A673 (cell line): ENCODE data around the gene FRMD4A. TPM values are rescaled to one million over a fixed set of nuclear protein-coding genes. Genes with fewer than 3 reads are reported as not detected.

Experiments used
- BruUV-seq: library from RNA; stranded (reverse); fragments of 400-500 nt; replicated peaks from 2 replicates; lab custom pipeline; 2021; lab: Mats Ljungman, UMichigan
- CTCF ChIA-PET: fragments of 300-600 bp; sonication (Branson Sonifier 250); formaldehyde crosslinking; loops from one replicate; lab custom pipeline; 2022; ENCODE audit warnings: antibody characterized with exemption; lab: Charles Lee
- POLR2A ChIA-PET: fragments of 300-600 bp; sonication (Branson Sonifier 250); formaldehyde crosslinking; loops from one replicate; lab custom pipeline; 2022; ENCODE audit warnings: antibody characterized with exemption; ENCODE audit not compliant: low non-redundant PET; lab: Charles Lee
- DNase-seq: peaks from one replicate; pipeline ENCODE4 v3.0.0-alpha.2; 2015; ENCODE audit warnings: low spot score
- H3K27ac ChIP-seq: fragments of 200-600 bp; sonication (generic); 2 replicates; pipeline ENCODE4 v1.5.1; 2016; ENCODE audit warnings: mixed run types, low read depth, mild to moderate bottlenecking, mixed read lengths, antibody characterized with exemption, low read length; ENCODE audit not compliant: poor library complexity, severe bottlenecking
- H3K27me3 ChIP-seq: fragments of 200-600 bp; sonication (generic); replicated peaks from 2 replicates; pipeline ENCODE4 v1.6.1; 2017; ENCODE audit warnings: mixed run types, low read depth, mild to moderate bottlenecking, mixed read lengths, antibody characterized with exemption, low read length; ENCODE audit not compliant: insufficient read depth, poor library complexity
- H3K36me3 ChIP-seq: fragments of 200-600 bp; sonication (generic); 2 replicates; pipeline ENCODE4 v1.6.1; 2016; ENCODE audit warnings: mixed run types, mild to moderate bottlenecking, mixed read lengths, antibody characterized with exemption, low read length; ENCODE audit not compliant: insufficient read depth, poor library complexity, severe bottlenecking
- H3K4me1 ChIP-seq: fragments of 200-600 bp; sonication (generic); 2 replicates; pipeline ENCODE4 v1.6.1; 2017; ENCODE audit warnings: mixed run types, mild to moderate bottlenecking, mixed read lengths, antibody characterized with exemption, low read length; ENCODE audit not compliant: insufficient read depth, poor library complexity, severe bottlenecking
- H3K4me3 ChIP-seq: fragments of 200-600 bp; sonication (generic); 2 replicates; pipeline ENCODE4 v1.5.1; 2016; ENCODE audit warnings: low read depth, mixed run types, mild to moderate bottlenecking, mixed read lengths, low read length; ENCODE audit not compliant: poor library complexity, severe bottlenecking
- H3K9me3 ChIP-seq: fragments of 200-600 bp; sonication (generic); 2 replicates; pipeline ENCODE4 v1.6.1; 2016; ENCODE audit warnings: mixed run types, low read depth, mild to moderate bottlenecking, mixed read lengths, antibody characterized with exemption, low read length; ENCODE audit not compliant: poor library complexity, severe bottlenecking
- CTCF ChIP-seq: fragments of 300-800, 200-600 bp; sonication (generic); conservative IDR thresholded peaks from 2 replicates; pipeline ENCODE4 v1.5.1; 2017; ENCODE audit warnings: low read depth, mild to moderate bottlenecking, antibody characterized with exemption, low read length, moderate library complexity, mixed read lengths
- EZH2 ChIP-seq: fragments of 200-600 bp; sonication (generic); IDR thresholded peaks from 2 replicates; pipeline ENCODE4 v1.6.1; 2017; ENCODE audit warnings: borderline replicate concordance, low read depth, mild to moderate bottlenecking, mixed read lengths, antibody characterized with exemption, low read length; ENCODE audit not compliant: poor library complexity, severe bottlenecking
- intact Hi-C: fragments of 100-400 bp; cut with micrococcal nuclease; formaldehyde crosslinking; loops from one replicate; pipeline ENCODE4 v1.10.0; 2022; ENCODE audit not compliant: unreplicated experiment
- total RNA-seq: library from RNA; stranded (reverse); gene quantifications from 2 replicates; pipeline ENCODE4 v1.2.3, GENCODE V29; 2021

FRMD4A gene
- total RNA-seq, 1 experiment from 2014 or later = 26.3 TPM

DNA sequence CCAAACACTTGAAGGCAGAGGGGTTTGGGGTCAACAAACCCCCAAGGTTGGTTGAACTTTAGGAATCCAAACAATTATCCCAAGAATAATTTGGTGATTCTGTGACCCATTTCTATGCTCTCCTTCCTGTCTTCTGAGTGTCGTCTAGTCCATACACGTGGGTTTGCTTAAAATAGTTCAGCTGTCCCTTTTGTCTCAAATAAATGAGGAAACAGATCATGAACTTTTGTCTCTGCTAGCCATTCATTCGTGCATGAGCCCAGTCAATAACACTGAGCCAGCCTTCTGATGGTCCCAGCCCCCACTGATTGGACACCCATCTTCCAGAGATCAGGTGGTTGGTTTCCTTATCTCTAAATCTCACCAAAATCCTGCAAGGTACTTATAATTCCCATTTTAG, 488.6 kb downstream of the FRMD4A start:
- no peaks in the 10 kb centered on the region for H3K9me3 ChIP-seq
- intact Hi-C loops = no loop called here
- TF ChIP-seq CTCF (no peak), EZH2 (no peak)
- CTCF ChIA-PET = no interaction called here
- H3K27ac ChIP-seq = no peak overlapping the region
- POLR2A ChIA-PET = no interaction called here
- no peak for DNase-seq
- H3K4me3 ChIP-seq = no peak overlapping the region
- H3K27me3 ChIP-seq = no peaks in the 10 kb centered on the region
- H3K36me3 ChIP-seq = no peaks in the 10 kb centered on the region
- H3K4me1 ChIP-seq = no peaks in the 10 kb centered on the region
- no TSS peak for BruUV-seq

DNA sequence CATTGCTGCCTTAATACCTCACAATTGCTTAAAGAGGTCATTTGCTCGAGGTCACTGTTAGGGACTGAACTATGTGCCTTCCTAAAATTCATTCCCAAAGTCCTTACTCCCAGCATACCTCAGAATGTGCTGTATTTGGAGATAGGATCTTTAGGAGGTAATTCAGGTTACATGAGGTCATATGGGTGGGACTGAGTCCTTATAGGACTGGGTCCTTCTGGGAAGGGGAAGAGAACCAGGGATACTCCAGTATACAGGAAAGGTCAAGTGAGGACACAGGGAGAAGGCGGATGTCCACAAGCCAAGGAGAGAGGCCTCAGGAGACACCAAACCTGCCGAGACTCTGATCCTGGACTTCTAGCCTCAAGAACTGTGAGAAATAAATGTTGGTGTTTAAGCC, 490.7 kb downstream of the FRMD4A start:
- Histone ChIP-seq H3K27ac (no peak overlapping the region), H3K27me3 (no peaks in the 10 kb centered on the region), H3K4me1 (no peaks in the 10 kb centered on the region), H3K9me3 (no peaks in the 10 kb centered on the region), H3K36me3 (no peaks in the 10 kb centered on the region), H3K4me3 (no peak overlapping the region)
- TF ChIP-seq CTCF = no peak
- TF ChIP-seq EZH2 = no peak
- DNase-seq = no peak
- intact Hi-C loops = no loop called here
- ChIA-PET CTCF (no interaction called here), POLR2A (interaction anchor here (0.7 kb wide), 1 partner anchor 17 kb away, joined by 12 read pairs; no protein-coding TSS in a partner anchor)
- no TSS peak for BruUV-seq

DNA sequence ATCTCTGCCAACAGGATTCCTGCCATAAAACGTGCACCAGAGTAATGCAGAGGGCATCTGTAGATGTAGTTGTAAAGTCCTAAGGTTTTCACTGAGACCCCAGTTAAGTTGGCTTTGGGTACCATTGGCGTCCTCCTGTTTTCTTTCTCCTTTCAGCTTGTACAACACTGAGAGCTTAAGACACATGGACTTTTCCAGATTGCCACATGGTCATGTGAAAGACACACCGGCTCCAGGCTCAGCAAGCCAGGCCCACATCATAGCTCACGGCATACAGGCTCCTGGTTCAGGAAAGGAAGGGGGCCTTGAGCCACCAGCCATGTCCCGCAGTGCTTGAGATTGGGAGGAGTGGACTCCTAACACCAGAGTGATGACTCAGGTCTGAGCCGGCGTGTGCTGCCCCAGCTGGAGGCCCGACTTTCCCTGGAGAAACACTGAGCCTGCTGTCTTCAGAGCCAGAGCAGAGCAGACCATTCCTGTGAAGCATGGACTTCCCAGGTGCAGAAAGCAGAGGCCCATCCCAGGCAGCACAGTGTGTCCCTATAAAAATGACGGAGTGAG, 491.2 kb downstream of the FRMD4A start:
- no peak overlapping the region for H3K27ac ChIP-seq
- DNase-seq = no peak
- CTCF ChIA-PET = no interaction called here

More for the DNA sequence above, 491.2 kb downstream of the FRMD4A start:
- intact Hi-C loops = no loop called here
- Histone ChIP-seq H3K36me3 (no peaks in the 10 kb centered on the region), H3K4me1 (no peaks in the 10 kb centered on the region), H3K27me3 (no peaks in the 10 kb centered on the region), H3K4me3 (no peak overlapping the region), H3K9me3 (no peaks in the 10 kb centered on the region)
- POLR2A ChIA-PET = no interaction called here
- BruUV-seq = no TSS peak
- TF ChIP-seq CTCF = no peak
- TF ChIP-seq EZH2 = no peak
